ENCODE data around the gene ELMO2.

- TF ChIP-seq SPI1 (IDR thresholded peaks at IDR 0.05; ENCODE audit: low read depth, low read length) (no peak), POLR2AphosphoS5 (IDR thresholded peaks at IDR 0.05; ENCODE audit: low read depth, low read length) (no peak), POLR2A (IDR thresholded peaks at IDR 0.05; ENCODE audit: low read depth, low read length) (no peak)
Measured at GRCh38 chr20:46420878-46421277, 14.5 kb upstream of the ELMO2 start.
